ENCODE results near the gene ZNF575. TPM values are rescaled to one million over a fixed set of nuclear protein-coding genes. Genes with fewer than 3 reads are reported as not detected.

Gene ZNF575
- polyA plus RNA-seq, 1 donor from 2014 or later: not detected

GRCh38 chr19:43503501-43504425 is 29.2 kb upstream of the ZNF575 start:
- no peak overlapping the region for H3K27ac ChIP-seq (ENCODE audit: low read length)
- H3K36me3 ChIP-seq (ENCODE audit: insufficient read depth, low read length): no peaks in the 10 kb centered on the region

More at GRCh38 chr19:43503501-43504425, 29.2 kb upstream of the ZNF575 start:
- Histone ChIP-seq H3K4me2 (ENCODE audit: low read length) (peak overlapping the region; percentile 78), H4K20me1 (ENCODE audit: insufficient read depth) (no peaks in the 10 kb centered on the region), H3F3A (ENCODE audit: insufficient read depth, low read length, poor library complexity, severe bottlenecking) (no peaks in the 10 kb centered on the region), H3K27me3 (ENCODE audit: insufficient read depth, low read depth, low read length) (peaks cover 5% of the 10 kb centered on the region), H3K4me3 (ENCODE audit: low read length) (peak overlapping the region; percentile 81), H3K79me2 (replicated peaks; ENCODE audit: insufficient read depth, low read length) (no peaks in the 10 kb centered on the region), H3K9me2 (ENCODE audit: insufficient read depth, low read length) (no peaks in the 10 kb centered on the region), H3K9ac (ENCODE audit: low read length) (peak overlapping the region; percentile 58), H2AFZ (ENCODE audit: low read depth, low read length) (peak overlapping the region; percentile 56), H3K9me3 (ENCODE audit: low read length) (no peaks in the 10 kb centered on the region)
- no peak for TF ChIP-seq TAF1 (IDR thresholded peaks at IDR 0.05; ENCODE audit: low read depth)
- TF ChIP-seq EZH2 (IDR thresholded peaks at IDR 0.05; ENCODE audit: borderline replicate concordance, insufficient read depth, low read length, poor library complexity, severe bottlenecking): no peak
- no peak for TF ChIP-seq SMC3 (conservative IDR thresholded peaks at IDR 0.05; ENCODE audit: poor library complexity)
- TF ChIP-seq CTCF (IDR thresholded peaks at IDR 0.05; ENCODE audit: poor library complexity, severe bottlenecking): peak; percentile 39
- peak; percentile 10 for TF ChIP-seq RAD21 (conservative IDR thresholded peaks at IDR 0.05)
- TF ChIP-seq EP300 (conservative IDR thresholded peaks at IDR 0.05; ENCODE audit: poor library complexity, severe bottlenecking): no peak
- TF ChIP-seq MXI1 (conservative IDR thresholded peaks at IDR 0.05; ENCODE audit: poor library complexity, severe bottlenecking): peak; percentile 19
- TF ChIP-seq REST (IDR thresholded peaks at IDR 0.05; ENCODE audit: borderline replicate concordance): no peak
- TF ChIP-seq POLR2AphosphoS5 (IDR thresholded peaks at IDR 0.05): no peak
